Osteocyte (in vitro differentiated cells): ENCODE measurements around the gene M1AP. TPM values are rescaled to one million over a fixed set of nuclear protein-coding genes. Genes with fewer than 3 reads are reported as not detected.
A peak's percentile ranks its signal among the peaks of the same experiment; 100 is the strongest.

Experiments
- DNase-seq: peaks from one replicate; pipeline ENCODE4 v3.0.0; 2021; ENCODE audit warnings: mixed read lengths; ENCODE audit not compliant: unreplicated experiment; ENCODE audit errors: extremely low spot score
- H3K27ac Mint-ChIP-seq: one replicate; pipeline ENCODE4 v1.8.0; 2021; ENCODE audit warnings: mild to moderate bottlenecking, mixed read lengths; ENCODE audit not compliant: unreplicated experiment
- H3K27me3 Mint-ChIP-seq: one replicate; pipeline ENCODE4 v1.8.0; 2021; ENCODE audit warnings: mixed read lengths; ENCODE audit not compliant: unreplicated experiment
- H3K36me3 Mint-ChIP-seq: one replicate; pipeline ENCODE4 v1.8.0; 2021; ENCODE audit warnings: mixed read lengths; ENCODE audit not compliant: unreplicated experiment
- H3K4me1 Mint-ChIP-seq: one replicate; pipeline ENCODE4 v1.8.0; 2021; ENCODE audit warnings: mixed read lengths; ENCODE audit not compliant: unreplicated experiment
- H3K4me3 Mint-ChIP-seq: one replicate; pipeline ENCODE4 v1.8.0; 2021; ENCODE audit warnings: mild to moderate bottlenecking, moderate library complexity, mixed read lengths; ENCODE audit not compliant: unreplicated experiment
- H3K9me3 Mint-ChIP-seq: one replicate; pipeline ENCODE4 v1.8.0; 2021; ENCODE audit warnings: mixed read lengths; ENCODE audit not compliant: unreplicated experiment
- CTCF ChIP-seq: fragments of 200-600 bp; sonication (generic); IDR thresholded peaks from 2 replicates; pipeline ENCODE4 v1.5.0; 2021; ENCODE audit warnings: antibody characterized with exemption, mild to moderate bottlenecking, moderate library complexity
- total RNA-seq: library from RNA; stranded (reverse); gene quantifications from 2 replicates; pipeline ENCODE4 v1.2.1, GENCODE V29; 2021

Gene M1AP
- total RNA-seq, 1 donor from 2014 or later, result not detected

- no peaks in the 10 kb centered on the region for H3K36me3 Mint-ChIP-seq
- no peak for TF ChIP-seq CTCF
- no peak for DNase-seq
- peaks cover 4% of the 10 kb centered on the region for H3K9me3 Mint-ChIP-seq
- no peaks in the 10 kb centered on the region for H3K27me3 Mint-ChIP-seq
- H3K27ac Mint-ChIP-seq, result no peak overlapping the region
- H3K4me1 Mint-ChIP-seq, result peaks cover 17% of the 10 kb centered on the region
- no peak overlapping the region for H3K4me3 Mint-ChIP-seq
Observed at GRCh38 chr2:74575320-74575719, 72.8 kb downstream of the M1AP start.

GRCh38 chr2:74573747-74574562 lies 74.2 kb downstream of the M1AP start:
- Mint-ChIP-seq H3K27ac (peak overlapping the region; percentile 87), H3K36me3 (no peaks in the 10 kb centered on the region), H3K27me3 (no peaks in the 10 kb centered on the region), H3K4me1 (peaks cover 17% of the 10 kb centered on the region), H3K9me3 (peaks cover 4% of the 10 kb centered on the region), H3K4me3 (peak overlapping the region; percentile 67)
- no peak for TF ChIP-seq CTCF
- no peak for DNase-seq

GRCh38 chr2:74572178-74572925 lies 75.8 kb downstream of the M1AP start:
- no peak for DNase-seq
- Mint-ChIP-seq H3K36me3 (no peaks in the 10 kb centered on the region), H3K4me1 (peaks cover 33% of the 10 kb centered on the region), H3K27ac (no peak overlapping the region), H3K9me3 (peaks cover 4% of the 10 kb centered on the region), H3K27me3 (no peaks in the 10 kb centered on the region), H3K4me3 (no peak overlapping the region)
- TF ChIP-seq CTCF, result no peak

GRCh38 chr2:74571058-74571457 lies 77.1 kb downstream of the M1AP start:
- H3K27me3 Mint-ChIP-seq, result no peaks in the 10 kb centered on the region

More at GRCh38 chr2:74571058-74571457, 77.1 kb downstream of the M1AP start:
- Mint-ChIP-seq H3K9me3 (peaks cover 4% of the 10 kb centered on the region), H3K4me1 (peaks cover 44% of the 10 kb centered on the region), H3K4me3 (no peak overlapping the region), H3K36me3 (no peaks in the 10 kb centered on the region), H3K27ac (no peak overlapping the region)
- DNase-seq, result no peak
- TF ChIP-seq CTCF, result no peak
